CD14-positive monocyte (primary cell): Measurements from ENCODE around the gene CTSH. TPM values are rescaled to one million over a fixed set of nuclear protein-coding genes. Genes with fewer than 3 reads are reported as not detected.

Source experiments
- DNase-seq, 3 donors: peaks; one replicate each; pipeline ENCODE4 v3.0.0-alpha.2; 2011 to 2022
- H2AFZ ChIP-seq: 2 replicates; pipeline ENCODE4 v1.6.0; 2012; ENCODE audit warnings: mild to moderate bottlenecking, low read depth, low read length, inconsistent platforms; ENCODE audit not compliant: insufficient read depth, poor library complexity, severe bottlenecking
- H3K27ac ChIP-seq, 2 donors: 1 replicate in 1 of 2; 2 replicates in 1 of 2; pipeline ENCODE4 v1.5.1; 2012 to 2013; ENCODE audit warnings: low read length in 2 of 2, control low read depth in 1 of 2, inconsistent platforms in 1 of 2, low read depth in 1 of 2, mild to moderate bottlenecking in 1 of 2
- H3K27me3 ChIP-seq, 2 donors: one replicate each; pipeline versions ENCODE4 v1.6.0 to v1.6.1; 2011 to 2013; ENCODE audit warnings: low read length in 2 of 2; ENCODE audit not compliant: control insufficient read depth in 2 of 2, insufficient read depth in 2 of 2
- H3K36me3 ChIP-seq, 2 donors: replicated peaks in 1 of 2; 1 replicate in 1 of 2; 2 replicates in 1 of 2; pipeline versions ENCODE4 v1.5.1 to v1.6.1; 2012 to 2013; ENCODE audit warnings: low read length in 2 of 2, control low read depth in 1 of 2, inconsistent platforms in 1 of 2, mild to moderate bottlenecking in 1 of 2; ENCODE audit not compliant: insufficient read depth in 2 of 2, control insufficient read depth in 1 of 2
- H3K4me1 ChIP-seq, 2 donors: 1 replicate in 1 of 2; 2 replicates in 1 of 2; pipeline versions ENCODE4 v1.5.1 to v1.6.1; 2012 to 2013; ENCODE audit warnings: low read length in 2 of 2, control low read depth in 1 of 2, inconsistent platforms in 1 of 2, mild to moderate bottlenecking in 1 of 2, moderate library complexity in 1 of 2; ENCODE audit not compliant: insufficient read depth in 2 of 2, control insufficient read depth in 1 of 2
- H3K4me2 ChIP-seq: replicated peaks from 2 replicates; pipeline ENCODE3; 2012; ENCODE audit warnings: low read length, moderate library complexity, mild to moderate bottlenecking; ENCODE audit not compliant: poor library complexity, severe bottlenecking; ENCODE audit errors: extremely low read depth
- H3K4me3 ChIP-seq, 3 experiments: fragments of 200-600 bp in 1 of 3; sonication (generic) in 1 of 3; replicated peaks in 1 of 3; 1 replicate in 2 of 3; 2 replicates in 1 of 3; pipeline ENCODE4 v1.5.1; 2011 to 2013; ENCODE audit warnings: low read length in 3 of 3, mild to moderate bottlenecking in 3 of 3, control low read depth in 2 of 3, low read depth in 2 of 3, inconsistent platforms in 1 of 3, moderate library complexity in 1 of 3
- H3K79me2 ChIP-seq: 2 replicates; pipeline ENCODE4 v1.6.0; 2012; ENCODE audit warnings: mild to moderate bottlenecking, control low read depth, inconsistent platforms, low read length, moderate library complexity; ENCODE audit not compliant: insufficient read depth
- H3K9ac ChIP-seq: 2 replicates; pipeline ENCODE4 v1.6.0; 2017; ENCODE audit warnings: low read length, mild to moderate bottlenecking; ENCODE audit not compliant: insufficient read depth, poor library complexity, severe bottlenecking
- H3K9me3 ChIP-seq, 2 donors: replicated peaks in 1 of 2; 1 replicate in 1 of 2; 2 replicates in 1 of 2; pipeline versions ENCODE4 v1.5.1 to v1.6.1; 2012 to 2013; ENCODE audit warnings: low read length in 2 of 2, control low read depth in 1 of 2; ENCODE audit not compliant: control insufficient read depth in 1 of 2, insufficient read depth in 1 of 2
- H4K20me1 ChIP-seq: 2 replicates; pipeline ENCODE4 v1.6.0; 2012; ENCODE audit warnings: mild to moderate bottlenecking, low read length, control low read depth, moderate library complexity; ENCODE audit not compliant: insufficient read depth
- H3K27ac Mint-ChIP-seq, 7 donors: one replicate each; pipeline ENCODE4 v1.8.0; 2020; ENCODE audit warnings: mild to moderate bottlenecking in 7 of 7, mixed read lengths in 7 of 7, moderate library complexity in 6 of 7, inconsistent platforms in 2 of 7
- H3K27me3 Mint-ChIP-seq, 3 donors: one replicate each; pipeline ENCODE4 v1.8.0; 2021 to 2022; ENCODE audit warnings: low read depth in 3 of 3, mild to moderate bottlenecking in 3 of 3, mixed read lengths in 3 of 3, moderate library complexity in 3 of 3, inconsistent platforms in 1 of 3
- H3K36me3 Mint-ChIP-seq, 2 donors: one replicate each; pipeline ENCODE4 v1.8.0; 2020; ENCODE audit warnings: mixed read lengths in 2 of 2, inconsistent platforms in 1 of 2, mild to moderate bottlenecking in 1 of 2
- H3K4me1 Mint-ChIP-seq: one replicate; pipeline ENCODE4 v1.8.0; 2020; ENCODE audit warnings: mild to moderate bottlenecking, mixed read lengths
- H3K4me3 Mint-ChIP-seq, 2 donors: one replicate each; pipeline ENCODE4 v1.8.0; 2020; ENCODE audit warnings: mild to moderate bottlenecking in 2 of 2, mixed read lengths in 2 of 2, moderate library complexity in 1 of 2
- H3K9me3 Mint-ChIP-seq, 7 donors: one replicate each; pipeline ENCODE4 v1.8.0; 2020 to 2022; ENCODE audit warnings: mixed read lengths in 7 of 7, mild to moderate bottlenecking in 6 of 7, moderate library complexity in 6 of 7, inconsistent platforms in 2 of 7
- WGBS: methylation state at CpG from one replicate; pipeline ENCODE4 v1.1.5; 2013; ENCODE audit warnings: missing lambda C conversion rate; ENCODE audit not compliant: insufficient coverage; 5-methylcytosine and 5-hydroxymethylcytosine counted together
- intact Hi-C, 2 donors: fragments of 100-400 bp; cut with micrococcal nuclease; formaldehyde crosslinking; loops; one replicate each; pipeline versions ENCODE4 v1.15.0 to v1.15.1; 2023
- polyA plus RNA-seq, 3 donors: library from polyadenylated mRNA; depleted of rRNA in 1 of 3; unstranded in 2 of 3; stranded (reverse) in 1 of 3; fragments of 300-500 nt in 2 of 3; fragments of >200 nt in 1 of 3; fragmentation: Illumina TruSeq in 2 of 3; gene quantifications; 1 replicate in 2 of 3; 2 replicates in 1 of 3; pipeline ENCODE4 v1.2.3, GENCODE V29; 2012 to 2021
- TF ChIP-seq, protein P1 (sequence below): fragments of 200-600 bp; IDR thresholded peaks from one replicate; pipeline ENCODE4 v1.8.0; 2022; ENCODE audit warnings: antibody characterized with exemption, mild to moderate bottlenecking

CTSH gene
- polyA plus RNA-seq, 3 donors = 555 to 884 (median 756) TPM

DNA sequence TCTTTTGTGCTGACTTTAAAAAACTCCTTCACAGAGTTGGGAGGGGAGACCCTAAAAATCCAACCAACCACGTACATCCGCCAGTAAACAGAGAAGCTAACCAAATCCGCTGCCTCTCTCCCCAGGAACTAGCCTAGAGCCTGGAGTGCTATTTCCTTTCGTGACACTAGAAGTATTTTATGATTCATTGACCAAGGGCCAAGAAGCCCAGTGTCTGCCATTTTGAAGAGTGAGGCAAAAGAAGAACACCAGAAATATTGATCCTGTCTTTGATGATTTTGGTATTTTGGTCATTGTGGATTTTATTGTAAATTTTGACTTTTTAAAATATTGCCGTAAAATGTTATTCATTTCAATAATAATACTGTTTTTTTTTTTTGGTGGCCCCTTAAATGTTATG lies 10.5 kb upstream of the CTSH start:
- Histone ChIP-seq H3K36me3 (no peaks in the 10 kb centered on the region), H2AFZ (no peak overlapping the region), H3K4me1 (peaks cover 6 to 8% of the 10 kb centered on the region in 2 donors), H3K27ac (no peak overlapping the region), H3K27me3 (no peaks in the 10 kb centered on the region), H3K4me2 (no peak overlapping the region), H3K4me3 (no peak overlapping the region), H3K79me2 (no peaks in the 10 kb centered on the region), H3K9me3 (no peaks in the 10 kb centered on the region), H4K20me1 (no peaks in the 10 kb centered on the region), H3K9ac (no peak overlapping the region)
- TF ChIP-seq, protein P1, sequence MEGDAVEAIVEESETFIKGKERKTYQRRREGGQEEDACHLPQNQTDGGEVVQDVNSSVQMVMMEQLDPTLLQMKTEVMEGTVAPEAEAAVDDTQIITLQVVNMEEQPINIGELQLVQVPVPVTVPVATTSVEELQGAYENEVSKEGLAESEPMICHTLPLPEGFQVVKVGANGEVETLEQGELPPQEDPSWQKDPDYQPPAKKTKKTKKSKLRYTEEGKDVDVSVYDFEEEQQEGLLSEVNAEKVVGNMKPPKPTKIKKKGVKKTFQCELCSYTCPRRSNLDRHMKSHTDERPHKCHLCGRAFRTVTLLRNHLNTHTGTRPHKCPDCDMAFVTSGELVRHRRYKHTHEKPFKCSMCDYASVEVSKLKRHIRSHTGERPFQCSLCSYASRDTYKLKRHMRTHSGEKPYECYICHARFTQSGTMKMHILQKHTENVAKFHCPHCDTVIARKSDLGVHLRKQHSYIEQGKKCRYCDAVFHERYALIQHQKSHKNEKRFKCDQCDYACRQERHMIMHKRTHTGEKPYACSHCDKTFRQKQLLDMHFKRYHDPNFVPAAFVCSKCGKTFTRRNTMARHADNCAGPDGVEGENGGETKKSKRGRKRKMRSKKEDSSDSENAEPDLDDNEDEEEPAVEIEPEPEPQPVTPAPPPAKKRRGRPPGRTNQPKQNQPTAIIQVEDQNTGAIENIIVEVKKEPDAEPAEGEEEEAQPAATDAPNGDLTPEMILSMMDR = no peak
- Mint-ChIP-seq H3K4me3 (no peak overlapping the region), H3K36me3 (no peaks in the 10 kb centered on the region), H3K4me1 (peaks cover 11% of the 10 kb centered on the region), H3K27ac (peak overlapping the region in 2 of 7 donors; percentile 15 to 16), H3K9me3 (peaks cover 0 to 3% (median 0%) of the 10 kb centered on the region in 7 donors), H3K27me3 (peaks cover 4 to 8% (median 7%) of the 10 kb centered on the region in 3 donors)
- WGBS = no CpG with 5 or more reads among the region's 5 CpGs
- intact Hi-C loops = no loop called here
- DNase-seq = no peak

DNA sequence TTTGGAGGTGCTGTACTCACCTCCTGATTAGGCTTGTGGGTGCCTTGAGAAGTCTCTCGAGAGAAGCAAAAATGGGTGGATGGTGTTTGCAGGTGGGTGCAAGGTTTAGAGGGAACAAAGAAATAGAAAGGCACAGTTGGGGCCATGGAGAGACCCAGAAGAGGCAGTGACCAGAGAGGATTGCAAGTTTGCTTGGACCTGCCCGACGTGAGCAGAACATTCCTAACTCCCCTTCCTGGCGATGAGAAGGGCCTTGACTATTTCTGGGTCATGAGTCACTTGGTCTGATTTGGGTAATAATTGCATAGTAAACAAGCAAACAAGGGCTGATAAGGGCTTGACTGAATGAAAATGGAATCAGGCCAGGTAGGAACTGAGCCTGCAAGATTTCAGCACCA lies 7.0 kb upstream of the CTSH start:
- Mint-ChIP-seq H3K4me1 (peaks cover 11% of the 10 kb centered on the region), H3K36me3 (no peaks in the 10 kb centered on the region), H3K27me3 (peaks cover 11 to 13% (median 13%) of the 10 kb centered on the region in 3 donors), H3K9me3 (peaks cover 0 to 3% (median 0%) of the 10 kb centered on the region in 7 donors), H3K4me3 (peak overlapping the region in 1 of 2 donors; percentile 18), H3K27ac (peak overlapping the region in 1 of 7 donors; percentile 15)
- Histone ChIP-seq H2AFZ (peak overlapping the region; percentile 36), H3K9ac (no peak overlapping the region), H4K20me1 (no peaks in the 10 kb centered on the region), H3K27ac (no peak overlapping the region), H3K4me2 (no peak overlapping the region), H3K9me3 (no peaks in the 10 kb centered on the region), H3K4me3 (no peak overlapping the region), H3K79me2 (no peaks in the 10 kb centered on the region), H3K27me3 (no peaks in the 10 kb centered on the region), H3K36me3 (no peaks in the 10 kb centered on the region), H3K4me1 (peaks cover 6 to 8% of the 10 kb centered on the region in 2 donors)
- 100% methylated on average over 1 of the region's 4 CpGs for WGBS
- DNase-seq = no peak
- TF ChIP-seq, protein P1 = no peak
- intact Hi-C loops = no loop called here
